GM13976 (cell line): ENCODE data around the gene KIF4A.

Experiments used
- DNase-seq: peaks from one replicate; pipeline ENCODE4 v3.0.0; 2012; ENCODE audit warnings: low spot score
- CTCF ChIP-seq: IDR thresholded peaks from 2 replicates; pipeline ENCODE4 v1.5.1; 2012; ENCODE audit warnings: borderline replicate concordance, mild to moderate bottlenecking; ENCODE audit not compliant: insufficient read depth; ENCODE audit errors: extremely low read depth, missing control alignments, control extremely low read depth
- in situ Hi-C: fragments of 300-500 bp; cut with MboI; formaldehyde crosslinking; loops from one replicate; pipeline ENCODE4 v1.12.0; 2022; ENCODE audit warnings: low sequenced_read_pairs, mixed read lengths, inconsistent platforms; ENCODE audit not compliant: unreplicated experiment

The KIF4A gene

GRCh38 chrX:70426286-70427278 is 136.7 kb downstream of the KIF4A start:
- in situ Hi-C loops = no loop called here
- TF ChIP-seq CTCF = no peak
- DNase-seq = no peak

- DNase-seq = no peak
- no peak for TF ChIP-seq CTCF
- in situ Hi-C loops = no loop called here
Observed at GRCh38 chrX:70427365-70427764, 137.5 kb downstream of the KIF4A start.

GRCh38 chrX:70429759-70430158 is 139.9 kb downstream of the KIF4A start:
- in situ Hi-C loops = no loop called here
- DNase-seq = no peak

GRCh38 chrX:70432936-70433847 is 143.3 kb downstream of the KIF4A start:
- no peak for TF ChIP-seq CTCF
- DNase-seq = no peak
- in situ Hi-C loops = no loop called here

More at GRCh38 chrX:70429759-70430158, 139.9 kb downstream of the KIF4A start:
- no peak for TF ChIP-seq CTCF

- peak; percentile 61 for TF ChIP-seq CTCF
- in situ Hi-C loops = no loop called here
- DNase-seq = peak; percentile 84
Observed at GRCh38 chrX:70433848-70434351, 144.0 kb downstream of the KIF4A start.

GRCh38 chrX:70434352-70434866 is 144.5 kb downstream of the KIF4A start:
- no peak for TF ChIP-seq CTCF
- in situ Hi-C loops = no loop called here
- peak; percentile 87 for DNase-seq
